Stimulated activated CD8-positive, alpha-beta memory T cell treated with anti-CD3 and anti-CD28 coated beads, Interleukin-4, amount 100 ng/mL, for 48 hours (primary cell): ENCODE data around the gene HDAC9.

Experiments
- DNase-seq: peaks from one replicate; pipeline ENCODE4 v3.0.0-alpha.2; 2020

The HDAC9 gene

GRCh38 chr7:18597754-18598153 lies 102.2 kb downstream of the HDAC9 start:
- DNase-seq = no peak

- no peak for DNase-seq
Observed at GRCh38 chr7:18607025-18607424, 111.5 kb downstream of the HDAC9 start.

- DNase-seq = no peak
Observed at GRCh38 chr7:18610331-18610948, 114.9 kb downstream of the HDAC9 start.

GRCh38 chr7:18614841-18615240 lies 119.3 kb downstream of the HDAC9 start:
- DNase-seq = no peak

- no peak for DNase-seq
Observed at GRCh38 chr7:18619311-18619710, 123.8 kb downstream of the HDAC9 start.

GRCh38 chr7:18623389-18623788 lies 127.8 kb downstream of the HDAC9 start:
- DNase-seq = no peak

- no peak for DNase-seq
Observed at GRCh38 chr7:18624459-18624858, 128.9 kb downstream of the HDAC9 start.

GRCh38 chr7:18626086-18626485 lies 130.5 kb downstream of the HDAC9 start:
- no peak for DNase-seq

GRCh38 chr7:18626717-18627116 lies 131.2 kb downstream of the HDAC9 start:
- DNase-seq = no peak

GRCh38 chr7:18637516-18637915 lies 142.0 kb downstream of the HDAC9 start:
- no peak for DNase-seq

- DNase-seq = no peak
Observed at GRCh38 chr7:18638594-18639452, 143.3 kb downstream of the HDAC9 start.

GRCh38 chr7:18639711-18640110 lies 144.2 kb downstream of the HDAC9 start:
- no peak for DNase-seq

- no peak for DNase-seq
Observed at GRCh38 chr7:18644981-18645380, 149.4 kb downstream of the HDAC9 start.

GRCh38 chr7:18647582-18647981 lies 152.0 kb downstream of the HDAC9 start:
- no peak for DNase-seq

- no peak for DNase-seq
Observed at GRCh38 chr7:18648849-18649758, 153.6 kb downstream of the HDAC9 start.

GRCh38 chr7:18653381-18654155 lies 158.0 kb downstream of the HDAC9 start:
- no peak for DNase-seq

GRCh38 chr7:18654709-18655108 lies 159.2 kb downstream of the HDAC9 start:
- DNase-seq = no peak

- no peak for DNase-seq
Observed at GRCh38 chr7:18655506-18655905, 160.0 kb downstream of the HDAC9 start.

GRCh38 chr7:18655912-18656311 lies 160.4 kb downstream of the HDAC9 start:
- DNase-seq = no peak

GRCh38 chr7:18656362-18656761 lies 160.8 kb downstream of the HDAC9 start:
- no peak for DNase-seq

- DNase-seq = no peak
Observed at GRCh38 chr7:18659746-18660145, 164.2 kb downstream of the HDAC9 start.

- DNase-seq = no peak
Observed at GRCh38 chr7:18663321-18663720, 167.8 kb downstream of the HDAC9 start.
